Body of pancreas (tissue), 4 donors: ENCODE measurements around the gene SPACA5. TPM values are rescaled to one million over a fixed set of nuclear protein-coding genes. Genes with fewer than 3 reads are reported as not detected.
A peak's percentile ranks its signal among the peaks of the same experiment; 100 is the strongest.
"Not testable (repeated sequence)": the region's sequence is repeated elsewhere in the genome, so short reads cannot be mapped to it uniquely, and the experiment has no call there.

Source experiments
- ATAC-seq: fragments of 150-250 bp; one replicate; pipeline ENCODE4 v1.9.1; 2016
- DNase-seq, 4 donors: peaks; one replicate each; pipeline ENCODE4 v3.0.0-alpha.2; 2019
- H3K27ac ChIP-seq, 4 donors: fragments of 200-600 bp; sonication (generic); 1 replicate in 3 of 4; 2 replicates in 1 of 4; pipeline versions ENCODE4 v1.5.1 to v1.6.1; 2016 to 2019; ENCODE audit warnings: mild to moderate bottlenecking in 1 of 4, mixed read lengths in 1 of 4, moderate library complexity in 1 of 4
- H3K27me3 ChIP-seq, 2 donors: fragments of 200-600 bp; sonication (generic); one replicate each; pipeline ENCODE4 v1.6.0; 2016; ENCODE audit warnings: mild to moderate bottlenecking in 1 of 2
- H3K36me3 ChIP-seq, 2 donors: fragments of 200-600 bp; sonication (generic); replicated peaks in 1 of 2; 2 replicates each; pipeline ENCODE4 v1.5.1; 2016; ENCODE audit warnings: low read depth in 2 of 2; ENCODE audit not compliant: insufficient read depth in 1 of 2
- H3K4me1 ChIP-seq: fragments of 200-600 bp; sonication (generic); one replicate; pipeline ENCODE4 v1.6.0; 2016
- H3K4me3 ChIP-seq, 2 donors: fragments of 200-600 bp; sonication (generic); 1 replicate in 1 of 2; 2 replicates in 1 of 2; pipeline ENCODE4 v1.5.1; 2016 to 2019
- H3K9me3 ChIP-seq, 3 donors: fragments of 200-600 bp; sonication (generic); 1 replicate in 2 of 3; 2 replicates in 1 of 3; pipeline ENCODE4 v1.5.1; 2016
- CTCF ChIP-seq, 7 experiments: fragments of 450-650 bp in 4 of 7; fragments of 200-600 bp in 3 of 7; sonication (generic) in 3 of 7; IDR thresholded peaks; one replicate each; pipeline ENCODE4 v1.5.1; 2016 to 2019; ENCODE audit warnings: antibody characterized with exemption in 7 of 7
- POLR2A ChIP-seq, 3 donors: fragments of 450-650 bp; IDR thresholded peaks; one replicate each; pipeline ENCODE4 v1.6.1; 2016; ENCODE audit warnings: antibody characterized with exemption in 3 of 3, mild to moderate bottlenecking in 2 of 3
- WGBS, 2 donors: methylation state at CpG; one replicate each; pipeline ENCODE4 v1.1.5; 2017; 5-methylcytosine and 5-hydroxymethylcytosine counted together
- intact Hi-C: fragments of 100-400 bp; cut with DNase I; formaldehyde crosslinking; loops from one replicate; pipeline ENCODE4 v1.15.1; 2023
- total RNA-seq, 2 donors: library from RNA; depleted of rRNA; stranded (reverse); fragments of >200 nt; gene quantifications; one replicate each; pipeline ENCODE4 v1.1.0, GENCODE V29; 2016

Gene SPACA5
- total RNA-seq, 2 donors from 2014 or later = not detected

GRCh38 chrX:48016583-48017310 is 10.0 kb downstream of the SPACA5 start:
- ATAC-seq, H3K4me1 ChIP-seq: not testable (repeated sequence)

GRCh38 chrX:48019892-48020291 is 13.1 kb downstream of the SPACA5 start:
- H3K27me3 ChIP-seq, ATAC-seq, H3K9me3 ChIP-seq, H3K36me3 ChIP-seq, H3K4me1 ChIP-seq, intact Hi-C loops, DNase-seq, H3K4me3 ChIP-seq, H3K27ac ChIP-seq: not testable (repeated sequence)
- no CpG with 5 or more reads among the region's 1 CpG for WGBS, 2 donors

More at GRCh38 chrX:48016583-48017310, 10.0 kb downstream of the SPACA5 start:
- H3K27me3 ChIP-seq, H3K27ac ChIP-seq, H3K36me3 ChIP-seq, DNase-seq, H3K4me3 ChIP-seq, H3K9me3 ChIP-seq, intact Hi-C loops: not testable (repeated sequence)
- 94% methylated on average over 11 of the region's 46 CpGs; no CpG with 5 or more reads in 1 of the 2 donors for WGBS, 2 donors

- H3K4me3 ChIP-seq, ATAC-seq: not testable (repeated sequence)
These were observed 13.7 kb downstream of the SPACA5 start for GRCh38 chrX:48020472-48020871.

GRCh38 chrX:48021026-48021900 is 14.5 kb downstream of the SPACA5 start:
- Histone ChIP-seq H3K4me3 (peak overlapping the region; percentile 32 to 41), H3K9me3 (no peaks in the 10 kb centered on the region), H3K27me3 (no peaks in the 10 kb centered on the region), H3K27ac (peak overlapping the region; percentile 73 to 92 (median 89)), H3K4me1 (no peaks in the 10 kb centered on the region), H3K36me3 (no peaks in the 10 kb centered on the region)
- TF ChIP-seq CTCF (IDR thresholded peaks at IDR 0.05) (no peak), POLR2A (IDR thresholded peaks at IDR 0.05) (peak in 1 of 3 donors; percentile 32)
- peak; percentile 87 for ATAC-seq
- WGBS, 2 donors = 0 to 1% methylated on average over 21 to 30 of the region's 30 CpGs
- DNase-seq = peak; percentile 58 to 78 (median 73)
- intact Hi-C loops = no loop called here

More at GRCh38 chrX:48020472-48020871, 13.7 kb downstream of the SPACA5 start:
- DNase-seq, H3K27me3 ChIP-seq, intact Hi-C loops, H3K4me1 ChIP-seq, H3K9me3 ChIP-seq, H3K36me3 ChIP-seq: not testable (repeated sequence)
- H3K27ac ChIP-seq = peak overlapping the region in 1 of 4 donors; percentile 89
- WGBS, 2 donors = 48 to 56% methylated on average over 7 to 11 of the region's 11 CpGs

GRCh38 chrX:48022100-48022499 is 15.3 kb downstream of the SPACA5 start:
- H3K9me3 ChIP-seq = no peaks in the 10 kb centered on the region
- peak overlapping the region in 2 of 4 donors; percentile 89 to 92 for H3K27ac ChIP-seq
- DNase-seq = no peak
- intact Hi-C loops = no loop called here
- H3K4me1 ChIP-seq = no peaks in the 10 kb centered on the region
- H3K4me3 ChIP-seq = no peak overlapping the region
- TF ChIP-seq CTCF (IDR thresholded peaks at IDR 0.05) (no peak), POLR2A (IDR thresholded peaks at IDR 0.05) (no peak)
- no peak for ATAC-seq
- 42 to 50% methylated on average over 2 to 3 of the region's 3 CpGs for WGBS, 2 donors
- H3K36me3 ChIP-seq = no peaks in the 10 kb centered on the region
- no peaks in the 10 kb centered on the region for H3K27me3 ChIP-seq

GRCh38 chrX:48022738-48023137 is 15.9 kb downstream of the SPACA5 start:
- 81 to 93% methylated on average over 3 of the region's 3 CpGs for WGBS, 2 donors
- Histone ChIP-seq H3K4me1 (no peaks in the 10 kb centered on the region), H3K4me3 (no peak overlapping the region), H3K27me3 (no peaks in the 10 kb centered on the region), H3K27ac (no peak overlapping the region), H3K36me3 (no peaks in the 10 kb centered on the region), H3K9me3 (no peaks in the 10 kb centered on the region)
- no peak for ATAC-seq
- no peak for DNase-seq
- intact Hi-C loops = no loop called here
- TF ChIP-seq POLR2A (IDR thresholded peaks at IDR 0.05) (no peak), CTCF (IDR thresholded peaks at IDR 0.05) (no peak)
